Measurements from ENCODE around the gene ERCC5.

DNA sequence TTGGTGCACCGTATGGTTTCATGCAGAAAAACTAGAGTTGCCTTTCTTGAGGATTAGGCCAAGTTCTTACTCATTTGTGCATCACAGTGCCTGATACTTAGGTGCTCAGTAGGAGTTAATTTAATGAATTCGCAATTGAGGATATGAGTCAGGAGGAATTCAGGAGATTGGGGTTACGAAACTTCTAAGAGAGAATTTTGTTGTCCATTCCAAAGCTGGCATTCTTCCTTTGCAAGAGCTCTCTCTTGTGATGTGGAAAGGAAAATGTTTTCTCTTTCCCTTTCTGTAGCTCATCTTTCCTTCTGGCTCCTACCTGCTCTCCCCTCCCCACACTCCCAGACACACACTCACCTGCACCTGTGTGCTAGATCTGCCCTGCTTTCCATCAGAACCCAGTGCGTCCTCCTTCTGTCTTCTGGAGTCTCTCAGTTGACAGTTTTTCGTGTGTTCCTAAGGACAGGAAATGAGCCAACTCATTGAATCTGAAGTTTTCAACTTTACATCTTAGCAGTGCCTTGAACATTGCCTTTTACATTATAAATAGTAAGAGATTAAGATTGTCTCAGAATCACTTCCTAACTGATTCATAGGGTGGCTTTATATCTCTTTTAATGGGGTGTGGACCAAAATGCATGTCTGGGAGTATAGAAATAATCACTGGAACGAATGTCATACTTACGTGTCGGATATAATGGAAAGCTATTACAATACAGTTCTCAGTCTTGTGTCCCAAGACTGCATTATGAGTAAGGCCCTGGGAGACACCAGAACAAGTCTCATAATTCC lies 19.7 kb upstream of the ERCC5 start:
- TF ChIP-seq CTCF (IDR thresholded peaks at IDR 0.05) (no peak), POLR2A (IDR thresholded peaks at IDR 0.05) (no peak)
